HG03097 (cell line): ENCODE results near the gene FEM1B.

Experiments
- ATAC-seq: cut with Tn5 transposase; IDR thresholded peaks from one replicate; pipeline ENCODE4 v1.9.1; 2021; ENCODE audit not compliant: unreplicated experiment, low FRiP score

Gene FEM1B

GRCh38 chr15:68305420-68305871 lies 27.9 kb downstream of the FEM1B start:
- ATAC-seq: no peak

GRCh38 chr15:68307131-68307928 lies 29.8 kb downstream of the FEM1B start:
- ATAC-seq: no peak

- no peak for ATAC-seq
These were observed 31.5 kb downstream of the FEM1B start for GRCh38 chr15:68309024-68309423.

GRCh38 chr15:68310178-68310803 lies 32.7 kb downstream of the FEM1B start:
- no peak for ATAC-seq

- no peak for ATAC-seq
These were observed 33.4 kb downstream of the FEM1B start for GRCh38 chr15:68310804-68311463.

GRCh38 chr15:68311464-68311835 lies 33.9 kb downstream of the FEM1B start:
- no peak for ATAC-seq

- ATAC-seq: no peak
These were observed 34.5 kb downstream of the FEM1B start for GRCh38 chr15:68311859-68312557.

GRCh38 chr15:68312701-68313204 lies 35.2 kb downstream of the FEM1B start:
- no peak for ATAC-seq

- ATAC-seq: no peak
These were observed 36.2 kb downstream of the FEM1B start for GRCh38 chr15:68313501-68314410.

- no peak for ATAC-seq
These were observed 37.0 kb downstream of the FEM1B start for GRCh38 chr15:68314563-68314962.

GRCh38 chr15:68315035-68315434 lies 37.5 kb downstream of the FEM1B start:
- no peak for ATAC-seq

- ATAC-seq: no peak
These were observed 38.0 kb downstream of the FEM1B start for GRCh38 chr15:68315495-68316031.

GRCh38 chr15:68316061-68316804 lies 38.7 kb downstream of the FEM1B start:
- no peak for ATAC-seq

GRCh38 chr15:68317281-68318007 lies 39.9 kb downstream of the FEM1B start:
- no peak for ATAC-seq

- no peak for ATAC-seq
These were observed 40.7 kb downstream of the FEM1B start for GRCh38 chr15:68318008-68318835.

GRCh38 chr15:68318931-68319909 lies 41.7 kb downstream of the FEM1B start:
- ATAC-seq: no peak
